ENCODE measurements around the gene TSPAN5. TPM values are rescaled to one million over a fixed set of nuclear protein-coding genes. Genes with fewer than 3 reads are reported as not detected.

The TSPAN5 gene
- total RNA-seq, 4 donors from 2014 or later = 14.5 to 33.4 (median 17.0) TPM

GRCh38 chr4:98504091-98504490 lies 154.3 kb downstream of the TSPAN5 start:
- WGBS = 90% methylated on average over 2 of the region's 2 CpGs

GRCh38 chr4:98503676-98504075 lies 154.7 kb downstream of the TSPAN5 start:
- TF ChIP-seq POLR2AphosphoS5 (IDR thresholded peaks at IDR 0.05) (no peak), POLR2A (IDR thresholded peaks at IDR 0.05) (no peak), CTCF (IDR thresholded peaks at IDR 0.05) (no peak), EP300 (IDR thresholded peaks at IDR 0.05) (no peak)
- H3K27ac ChIP-seq = no peak overlapping the region

More at GRCh38 chr4:98504091-98504490, 154.3 kb downstream of the TSPAN5 start:
- H3K36me3 ChIP-seq = no peaks in the 10 kb centered on the region
- TF ChIP-seq POLR2AphosphoS5 (IDR thresholded peaks at IDR 0.05) (no peak), EP300 (IDR thresholded peaks at IDR 0.05) (no peak), POLR2A (IDR thresholded peaks at IDR 0.05) (no peak), CTCF (IDR thresholded peaks at IDR 0.05) (no peak)
- no peak for DNase-seq (ENCODE audit: low spot score in 2 of 2)
- no peak overlapping the region for H3K27ac ChIP-seq
- no peaks in the 10 kb centered on the region for H3K9me3 ChIP-seq
- H3K27me3 ChIP-seq = no peaks in the 10 kb centered on the region
- H3K4me1 ChIP-seq = peaks cover 10% of the 10 kb centered on the region
- H3K4me3 ChIP-seq = no peak overlapping the region

DNA sequence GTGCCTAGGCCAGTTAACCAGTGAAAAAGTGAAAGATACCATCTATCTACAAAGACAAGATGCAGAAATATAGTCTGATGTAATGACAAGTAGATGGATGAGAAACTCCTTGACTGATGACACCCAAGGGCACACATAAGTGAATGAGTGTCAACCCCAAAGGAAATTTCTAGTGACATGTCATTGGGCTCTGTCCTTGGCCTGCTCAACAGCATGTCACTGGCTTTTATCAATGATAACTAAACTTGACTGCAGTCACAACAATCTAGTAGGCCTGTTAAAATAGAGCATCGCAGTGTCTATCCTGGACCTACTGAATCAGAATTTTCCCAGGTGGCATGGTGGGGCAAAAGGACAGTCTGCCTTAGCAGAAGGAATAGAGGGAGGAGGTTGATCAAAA lies 155.8 kb downstream of the TSPAN5 start:
- TF ChIP-seq CTCF (IDR thresholded peaks at IDR 0.05) (no peak), EP300 (IDR thresholded peaks at IDR 0.05) (no peak), POLR2AphosphoS5 (IDR thresholded peaks at IDR 0.05) (no peak), POLR2A (IDR thresholded peaks at IDR 0.05) (no peak)
- Histone ChIP-seq H3K27me3 (no peaks in the 10 kb centered on the region), H3K4me3 (no peak overlapping the region), H3K27ac (no peak overlapping the region), H3K9me3 (no peaks in the 10 kb centered on the region), H3K4me1 (peaks cover 10% of the 10 kb centered on the region), H3K36me3 (no peaks in the 10 kb centered on the region)
- no peak for DNase-seq (ENCODE audit: low spot score in 2 of 2)
- WGBS = 94% methylated on average over 1 of the region's 1 CpG

More at GRCh38 chr4:98503676-98504075, 154.7 kb downstream of the TSPAN5 start:
- Histone ChIP-seq H3K4me3 (no peak overlapping the region), H3K36me3 (no peaks in the 10 kb centered on the region), H3K9me3 (no peaks in the 10 kb centered on the region), H3K4me1 (peaks cover 10% of the 10 kb centered on the region), H3K27me3 (no peaks in the 10 kb centered on the region)
- no peak for DNase-seq (ENCODE audit: low spot score in 2 of 2)

- Histone ChIP-seq H3K27me3 (no peaks in the 10 kb centered on the region), H3K36me3 (no peaks in the 10 kb centered on the region), H3K9me3 (no peaks in the 10 kb centered on the region), H3K27ac (no peak overlapping the region), H3K4me3 (no peak overlapping the region), H3K4me1 (peaks cover 10% of the 10 kb centered on the region)
- TF ChIP-seq EP300 (IDR thresholded peaks at IDR 0.05) (no peak), CTCF (IDR thresholded peaks at IDR 0.05) (no peak), POLR2A (IDR thresholded peaks at IDR 0.05) (no peak), POLR2AphosphoS5 (IDR thresholded peaks at IDR 0.05) (no peak)
- DNase-seq (ENCODE audit: low spot score in 2 of 2) = no peak
- WGBS = 83% methylated on average over 2 of the region's 2 CpGs
Observed at GRCh38 chr4:98502031-98502430, 156.4 kb downstream of the TSPAN5 start.

DNA sequence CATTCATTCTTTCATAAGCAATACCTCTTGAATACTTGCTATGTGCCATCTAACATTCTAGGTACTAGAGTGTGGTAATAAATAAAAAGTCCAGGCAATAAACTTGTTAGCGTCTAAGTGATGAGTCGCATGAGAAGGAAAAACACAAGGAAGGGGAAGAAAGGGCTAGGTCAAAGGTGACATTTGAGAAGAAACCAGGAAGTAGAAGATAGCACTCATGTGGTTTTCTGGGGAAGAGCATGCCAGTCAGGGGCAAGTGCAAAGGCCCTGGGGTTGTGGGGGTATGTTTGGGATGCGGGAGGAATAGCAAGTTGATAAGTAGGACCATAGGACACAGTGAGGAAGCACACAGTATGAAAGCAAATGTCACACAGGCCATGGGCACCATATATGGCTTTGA lies 157.0 kb downstream of the TSPAN5 start:
- Histone ChIP-seq H3K36me3 (no peaks in the 10 kb centered on the region), H3K27ac (no peak overlapping the region), H3K9me3 (no peaks in the 10 kb centered on the region), H3K27me3 (no peaks in the 10 kb centered on the region), H3K4me1 (peaks cover 9% of the 10 kb centered on the region), H3K4me3 (no peak overlapping the region)
- WGBS = 93% methylated on average over 3 of the region's 3 CpGs
- TF ChIP-seq CTCF (IDR thresholded peaks at IDR 0.05) = no peak
- TF ChIP-seq EP300 (IDR thresholded peaks at IDR 0.05) = no peak
- no peak for TF ChIP-seq POLR2A (IDR thresholded peaks at IDR 0.05)
- no peak for TF ChIP-seq POLR2AphosphoS5 (IDR thresholded peaks at IDR 0.05)
- DNase-seq (ENCODE audit: low spot score in 2 of 2) = no peak

Measured in suprapubic skin (tissue), 4 donors.